Measurements from ENCODE around the gene TALDO1. TPM values are rescaled to one million over a fixed set of nuclear protein-coding genes. Genes with fewer than 3 reads are reported as not detected.

Gene TALDO1
- total and polyA plus RNA-seq, 2 of the 8 experiments (the other 6 are each of a cell fraction or from before 2014, with no cell fraction given), result 265 to 308 TPM

GRCh38 chr11:722346-722811, 24.9 kb upstream of the TALDO1 start:
- Histone ChIP-seq H2BK5ac (ENCODE audit: low read depth, low read length) (no peak overlapping the region), H3K4me3 (ENCODE audit: extremely low read depth in 1 of 4, insufficient read depth in 2 of 4, low read depth in 3 of 4, low read length in 4 of 4) (no peak overlapping the region), H4K8ac (ENCODE audit: extremely low read depth, insufficient read depth, low read length) (no peak overlapping the region), H3K27ac (ENCODE audit: low read depth, low read length) (no peak overlapping the region), H3K23ac (ENCODE audit: insufficient read length) (no peak overlapping the region), H3K14ac (ENCODE audit: insufficient read length) (no peak overlapping the region), H3K27me3 (replicated peaks in 1 of 4; ENCODE audit: control insufficient read depth in 3 of 4, extremely low read depth in 1 of 4, insufficient read depth in 3 of 4, low read length in 3 of 4) (peaks cover 0 to 10% (median 8%) of the 10 kb centered on the region in 4 experiments; a peak in 4 of 7 replicates), H3K79me1 (ENCODE audit: low read depth, low read length) (no peaks in the 10 kb centered on the region), H2BK120ac (replicated peaks; ENCODE audit: low read depth, low read length) (no peak overlapping the region), H2BK12ac (ENCODE audit: low read depth, low read length) (no peak overlapping the region), H3K79me2 (ENCODE audit: control insufficient read depth in 1 of 2, insufficient read depth in 2 of 2, low read length in 2 of 2) (no peaks in the 10 kb centered on the region), H4K91ac (replicated peaks; ENCODE audit: insufficient read length, low read length) (no peak overlapping the region), H2AK5ac (ENCODE audit: low read depth, low read length) (no peak overlapping the region), H3K9ac (replicated peaks in 1 of 4; ENCODE audit: extremely low read depth in 1 of 4, low read depth in 3 of 4, low read length in 3 of 4) (no peak overlapping the region), H3K4ac (replicated peaks; ENCODE audit: insufficient read length, low read depth, low read length) (no peak overlapping the region), H4K5ac (ENCODE audit: insufficient read length, low read depth, low read length) (no peak overlapping the region), H4K20me1 (replicated peaks in 1 of 2; ENCODE audit: control insufficient read depth in 1 of 2, insufficient read depth in 2 of 2, low read length in 2 of 2) (no peaks in the 10 kb centered on the region), H2BK15ac (ENCODE audit: low read length) (no peak overlapping the region), H2AFZ (ENCODE audit: low read length) (no peak overlapping the region), H3K18ac (ENCODE audit: extremely low read depth, low read length) (no peak overlapping the region), H3K23me2 (ENCODE audit: low read depth, low read length) (peaks cover 9% of the 10 kb centered on the region; the same call in 1 of the 2 replicates), H3K56ac (replicated peaks; ENCODE audit: insufficient read length, low read depth, low read length) (no peak overlapping the region), H2BK20ac (ENCODE audit: low read length) (no peak overlapping the region), H3K36me3 (ENCODE audit: control insufficient read depth in 2 of 4, insufficient read depth in 4 of 4, low read length in 3 of 4) (no peaks in the 10 kb centered on the region), H3K4me2 (ENCODE audit: insufficient read depth in 1 of 2, low read depth in 2 of 2, low read length in 2 of 2) (no peak overlapping the region), H3K4me1 (replicated peaks in 1 of 4; ENCODE audit: control insufficient read depth in 3 of 4, insufficient read depth in 4 of 4, low read length in 3 of 4) (peaks cover 0 to 19% (median 12%) of the 10 kb centered on the region in 4 experiments; a peak in 5 of 7 replicates), H3K9me3 (ENCODE audit: insufficient read depth in 2 of 2, low read depth in 1 of 2, low read length in 1 of 2) (no peaks in the 10 kb centered on the region)
- FAIRE-seq (no peak), DNase-seq (ENCODE audit: low read depth in 1 of 2, low spot score in 2 of 2) (no peak)
- WGBS, 2 experiments (ENCODE audit: extremely low coverage in 1 of 2, insufficient coverage in 1 of 2, insufficient read length in 1 of 2, insufficient replicate concordance in 2 of 2, low coverage in 1 of 2, low lambda C conversion rate in 2 of 2, missing lambda C conversion rate in 1 of 2), result 92% methylated on average over 18 of the region's 20 CpGs; no CpG with 5 or more reads in 1 of the 2 experiments
- POLR2A ChIA-PET (ENCODE audit: partially characterized antibody), result interaction anchor here (0.6 to 13.2 kb wide), 7 partner anchors 10 to 84 kb away, joined by 3 to 216 read pairs (median 4); partner anchors contain the start of genes EPS8L2 and TALDO1
- TF ChIP-seq NRF1 (IDR thresholded peaks at IDR 0.05; ENCODE audit: low read depth, low read length) (no peak), YY1 (IDR thresholded peaks at IDR 0.05; ENCODE audit: low read depth, low read length) (no peak)
- CTCF ChIA-PET (ENCODE audit: partially characterized antibody), result interaction anchor here (1.0 to 15.4 kb wide), 17 partner anchors 9 to 114 kb away, joined by 3 to 395 read pairs (median 6); partner anchors contain the start of genes TALDO1 and TMEM80

All from H1 (cell line).